HCT116 (cell line): ENCODE results near the gene KCNAB2. TPM values are rescaled to one million over a fixed set of nuclear protein-coding genes. Genes with fewer than 3 reads are reported as not detected.

Experiments
- ATAC-seq: fragments of 200-7000 bp; cut with Tn5 transposase; 2 replicates; pipeline ENCODE4 v1.9.1; 2020; ENCODE audit warnings: mild to moderate bottlenecking, moderate library complexity
- BruUV-seq: library from RNA; stranded (reverse); fragments of 400-500 nt; replicated peaks from 2 replicates; lab custom pipeline; 2021; lab: Mats Ljungman, UMichigan
- CTCF ChIA-PET: fragments of 300-600 bp; sonication (Branson Sonifier 250); formaldehyde crosslinking; loops from one replicate; lab custom pipeline; 2021; ENCODE audit warnings: antibody characterized with exemption; lab: Charles Lee
- POLR2A ChIA-PET: fragments of 300-600, 350-600 bp; sonication (Branson Sonifier 250); formaldehyde crosslinking; loops from one replicate; lab custom pipeline; 2021; ENCODE audit warnings: antibody characterized with exemption; lab: Charles Lee
- RAD21 ChIA-PET, 2 experiments: fragments of 300-600 bp; sonication (Branson Sonifier 250); formaldehyde crosslinking; loops; one replicate each; lab custom pipeline; 2023; ENCODE audit warnings: low total read pairs in 2 of 2; ENCODE audit not compliant: uncharacterized antibody in 2 of 2, unreplicated experiment in 2 of 2, low non-redundant PET in 1 of 2; lab: Charles Lee
- DNase-seq: peaks from one replicate; pipeline ENCODE4 v3.0.0-alpha.2; 2010; ENCODE audit warnings: low read depth, low spot score
- H2AFZ ChIP-seq: fragments of 200-600 bp; shearing (Covaris generic), sonication (generic); 2 replicates; pipeline ENCODE4 v1.6.1; 2017; ENCODE audit warnings: low read depth, mixed run types, mixed read lengths, antibody characterized with exemption, low read length; ENCODE audit not compliant: poor library complexity, severe bottlenecking
- H3K27ac ChIP-seq: 2 replicates; pipeline ENCODE4 v1.5.1; 2012; ENCODE audit warnings: low read depth, low read length
- H3K27me3 ChIP-seq: fragments of 200-600 bp; sonication (generic); 2 replicates; pipeline ENCODE4 v1.6.1; 2016; ENCODE audit warnings: mixed run types, low read length, mixed read lengths; ENCODE audit not compliant: insufficient read depth
- H3K36me3 ChIP-seq, 2 experiments: fragments of 200-500 bp in 1 of 2; fragments of 200-600 bp in 1 of 2; sonication (Bioruptor generic) in 1 of 2; sonication (generic) in 1 of 2; 2 replicates each; pipeline versions ENCODE4 v1.5.1 to v1.6.1; 2014 to 2016; ENCODE audit warnings: low read length in 2 of 2, inconsistent platforms in 1 of 2, mixed read lengths in 1 of 2, mixed run types in 1 of 2; ENCODE audit not compliant: insufficient read depth in 2 of 2, control insufficient read depth in 1 of 2
- H3K4me1 ChIP-seq, 2 experiments: fragments of 200-600 bp in 1 of 2; sonication (generic) in 1 of 2; 2 replicates each; pipeline versions ENCODE4 v1.5.1 to v1.6.1; 2012 to 2017; ENCODE audit warnings: low read length in 2 of 2, inconsistent platforms in 1 of 2, mild to moderate bottlenecking in 1 of 2, mixed read lengths in 1 of 2, mixed run types in 1 of 2, moderate library complexity in 1 of 2; ENCODE audit not compliant: insufficient read depth in 2 of 2, control insufficient read depth in 1 of 2
- H3K4me2 ChIP-seq: fragments of 200-600 bp; sonication (generic); 2 replicates; pipeline ENCODE4 v1.6.1; 2017; ENCODE audit warnings: mixed run types, low read length, mixed read lengths
- H3K4me3 ChIP-seq, 2 experiments: fragments of 200-600 bp in 1 of 2; sonication (generic) in 1 of 2; replicated peaks in 1 of 2; 2 replicates each; pipeline ENCODE4 v1.5.1; 2011 to 2016; ENCODE audit warnings: low read length in 2 of 2, control low read depth in 1 of 2, low read depth in 1 of 2, mild to moderate bottlenecking in 1 of 2, mixed read lengths in 1 of 2, mixed run types in 1 of 2
- H3K79me2 ChIP-seq: fragments of 200-600 bp; sonication (generic); 2 replicates; pipeline ENCODE4 v1.6.1; 2017; ENCODE audit warnings: mild to moderate bottlenecking, mixed run types, low read length, moderate library complexity, mixed read lengths; ENCODE audit not compliant: insufficient read depth
- H3K9ac ChIP-seq: fragments of 200-600 bp; sonication (generic); 2 replicates; pipeline ENCODE4 v1.6.1; 2016; ENCODE audit warnings: low read length, mixed read lengths
- H3K9me2 ChIP-seq: fragments of 200-600 bp; sonication (generic), shearing (Covaris generic); 2 replicates; pipeline ENCODE4 v1.6.1; 2017; ENCODE audit warnings: mixed run types, mild to moderate bottlenecking, moderate library complexity; ENCODE audit not compliant: insufficient read depth
- H3K9me3 ChIP-seq, 2 experiments: fragments of 200-500 bp in 1 of 2; fragments of 200-600 bp in 1 of 2; sonication (Bioruptor generic) in 1 of 2; sonication (generic) in 1 of 2; 2 replicates each; pipeline ENCODE4 v1.6.1; 2014 to 2017; ENCODE audit warnings: low read length in 2 of 2, mixed read lengths in 2 of 2, inconsistent platforms in 1 of 2, low read depth in 1 of 2, mild to moderate bottlenecking in 1 of 2, mixed run types in 1 of 2, moderate library complexity in 1 of 2; ENCODE audit not compliant: control insufficient read depth in 1 of 2, insufficient read depth in 1 of 2
- H4K20me1 ChIP-seq: fragments of 200-600 bp; sonication (generic), shearing (Covaris generic); 2 replicates; pipeline ENCODE4 v1.6.1; 2017; ENCODE audit warnings: mixed run types, mild to moderate bottlenecking, moderate library complexity; ENCODE audit not compliant: insufficient read depth
- EGR1 ChIP-seq: IDR thresholded peaks from 2 replicates; pipeline ENCODE4 v1.6.1; 2012; ENCODE audit warnings: low read depth
- ELF1 ChIP-seq: IDR thresholded peaks from 2 replicates; pipeline ENCODE4 v1.6.1; 2012; ENCODE audit warnings: low read depth, borderline replicate concordance
- FOSL1 ChIP-seq: IDR thresholded peaks from 2 replicates; pipeline ENCODE4 v1.6.1; 2012; ENCODE audit warnings: low read depth
- JUND ChIP-seq: IDR thresholded peaks from 2 replicates; pipeline ENCODE4 v1.6.1; 2012
- RAD21 ChIP-seq: IDR thresholded peaks from 2 replicates; pipeline ENCODE4 v1.6.1; 2012; ENCODE audit warnings: low read depth, mild to moderate bottlenecking
- SIN3A ChIP-seq: IDR thresholded peaks from 2 replicates; pipeline ENCODE4 v1.6.1; 2012; ENCODE audit warnings: low read depth
- SP1 ChIP-seq: IDR thresholded peaks from 2 replicates; pipeline ENCODE4 v1.6.1; 2012; ENCODE audit warnings: low read depth
- SRF ChIP-seq: IDR thresholded peaks from 2 replicates; pipeline ENCODE4 v1.6.1; 2012; ENCODE audit warnings: low read depth
- TCF7L2 ChIP-seq: IDR thresholded peaks from 2 replicates; pipeline ENCODE4 v1.7.0; 2011; ENCODE audit warnings: borderline replicate concordance, inconsistent platforms; ENCODE audit not compliant: insufficient read depth, insufficient read length; ENCODE audit errors: extremely low read depth
- ZBTB33 ChIP-seq: IDR thresholded peaks from 2 replicates; pipeline ENCODE4 v1.6.1; 2011; ENCODE audit warnings: mild to moderate bottlenecking, low read length, moderate library complexity; ENCODE audit not compliant: insufficient replicate concordance; ENCODE audit errors: extremely low read depth
- ZFX ChIP-seq: fragments of 450-650 bp; IDR thresholded peaks from 2 replicates; pipeline ENCODE4 v1.6.1; 2017
- intact Hi-C: fragments of 100-400 bp; cut with micrococcal nuclease; formaldehyde crosslinking; loops from 2 replicates; pipeline ENCODE4 v1.10.0; 2022
- total RNA-seq: library from RNA; stranded (reverse); gene quantifications from one replicate; pipeline ENCODE4 v1.2.1, GENCODE V29; 2021; ENCODE audit not compliant: unreplicated experiment
- TF ChIP-seq, protein P1 (sequence below), 3 experiments: fragments of 200-600 bp in 1 of 3; sonication (generic) in 1 of 3; IDR thresholded peaks in 2 of 3; conservative IDR thresholded peaks in 1 of 3; 2 replicates each; pipeline ENCODE4 v1.5.1; 2012 to 2017; ENCODE audit warnings: low read depth in 2 of 3, low read length in 2 of 3, antibody characterized with exemption in 1 of 3, borderline replicate concordance in 1 of 3, control low read depth in 1 of 3, mild to moderate bottlenecking in 1 of 3, mixed read lengths in 1 of 3, mixed run types in 1 of 3, moderate library complexity in 1 of 3; ENCODE audit not compliant: insufficient read depth in 1 of 3

KCNAB2 gene
- total RNA-seq, 1 experiment from 2014 or later = 18.1 TPM

DNA sequence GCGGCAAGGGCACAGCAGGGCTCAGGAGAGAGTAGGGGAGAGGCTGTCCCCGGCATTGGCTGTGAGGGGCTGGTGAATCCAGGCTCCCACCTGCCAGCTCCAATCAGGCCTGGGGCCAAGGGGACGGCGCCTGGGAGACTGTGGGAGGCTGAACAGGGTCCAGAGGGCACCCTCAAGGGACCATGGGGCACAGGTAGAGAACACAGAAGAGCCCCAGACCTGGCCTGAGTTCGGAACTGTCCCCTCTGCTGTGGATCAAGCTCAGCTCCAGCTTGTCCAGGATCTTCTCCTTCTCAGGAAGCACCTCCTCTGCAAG, 67.0 kb downstream of the KCNAB2 start (continued):
- TF ChIP-seq, protein P1, sequence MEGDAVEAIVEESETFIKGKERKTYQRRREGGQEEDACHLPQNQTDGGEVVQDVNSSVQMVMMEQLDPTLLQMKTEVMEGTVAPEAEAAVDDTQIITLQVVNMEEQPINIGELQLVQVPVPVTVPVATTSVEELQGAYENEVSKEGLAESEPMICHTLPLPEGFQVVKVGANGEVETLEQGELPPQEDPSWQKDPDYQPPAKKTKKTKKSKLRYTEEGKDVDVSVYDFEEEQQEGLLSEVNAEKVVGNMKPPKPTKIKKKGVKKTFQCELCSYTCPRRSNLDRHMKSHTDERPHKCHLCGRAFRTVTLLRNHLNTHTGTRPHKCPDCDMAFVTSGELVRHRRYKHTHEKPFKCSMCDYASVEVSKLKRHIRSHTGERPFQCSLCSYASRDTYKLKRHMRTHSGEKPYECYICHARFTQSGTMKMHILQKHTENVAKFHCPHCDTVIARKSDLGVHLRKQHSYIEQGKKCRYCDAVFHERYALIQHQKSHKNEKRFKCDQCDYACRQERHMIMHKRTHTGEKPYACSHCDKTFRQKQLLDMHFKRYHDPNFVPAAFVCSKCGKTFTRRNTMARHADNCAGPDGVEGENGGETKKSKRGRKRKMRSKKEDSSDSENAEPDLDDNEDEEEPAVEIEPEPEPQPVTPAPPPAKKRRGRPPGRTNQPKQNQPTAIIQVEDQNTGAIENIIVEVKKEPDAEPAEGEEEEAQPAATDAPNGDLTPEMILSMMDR (IDR thresholded peaks at IDR 0.05 in 2 of 3, conservative IDR thresholded peaks at IDR 0.05 in 1 of 3; ENCODE audit: borderline replicate concordance in 1 of 3, insufficient read depth in 1 of 3, low read depth in 2 of 3, low read length in 2 of 3) = no peak
- no peak for TF ChIP-seq SRF

DNA sequence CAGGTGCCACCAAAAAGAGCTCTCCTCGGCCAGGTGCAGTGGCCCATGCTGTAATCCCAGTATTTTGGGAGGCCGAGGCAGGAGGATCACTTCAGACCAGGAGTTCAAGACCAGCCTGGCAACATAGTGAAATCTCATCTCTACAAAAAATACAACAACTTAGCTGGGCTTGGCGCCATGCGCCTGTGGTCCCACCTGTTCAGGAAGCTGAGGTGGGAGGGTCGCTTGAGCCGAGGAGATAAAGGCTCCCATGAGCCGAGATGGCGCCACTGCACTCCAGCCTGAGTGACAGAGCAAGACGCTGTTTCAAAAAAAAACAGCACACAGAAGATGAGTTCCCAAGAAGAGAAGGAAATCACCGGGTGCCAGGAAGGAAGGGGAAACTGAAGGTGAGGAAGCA, 67.4 kb downstream of the KCNAB2 start:
- ChIA-PET CTCF (no interaction called here), RAD21 (interaction anchor here in 1 of 2 experiments (0.6 kb wide), 1 partner anchor 103 kb away, joined by 3 read pairs; no protein-coding TSS in a partner anchor), POLR2A (no interaction called here)
- no TSS peak for BruUV-seq
- Histone ChIP-seq H3K27me3 (no peaks in the 10 kb centered on the region), H3K27ac (no peak overlapping the region), H3K79me2 (no peaks in the 10 kb centered on the region), H3K36me3 (no peaks in the 10 kb centered on the region), H3K4me1 (peaks cover 0 to 4% of the 10 kb centered on the region in 2 experiments; a peak in 1 of 4 replicates), H2AFZ (no peak overlapping the region), H3K4me3 (no peak overlapping the region), H3K9me3 (peaks cover 0 to 6% of the 10 kb centered on the region in 2 experiments; a peak in 1 of 4 replicates), H3K9ac (no peak overlapping the region), H3K9me2 (no peaks in the 10 kb centered on the region), H4K20me1 (no peaks in the 10 kb centered on the region), H3K4me2 (no peak overlapping the region)
- intact Hi-C loops = no loop called here
- DNase-seq = no peak
- no peak for ATAC-seq
- no peak for TF ChIP-seq SIN3A
- TF ChIP-seq ELF1 = no peak
- TF ChIP-seq RAD21 = no peak
- no peak for TF ChIP-seq EGR1
- TF ChIP-seq SP1 = no peak
- no peak for TF ChIP-seq JUND
- TF ChIP-seq TCF7L2 = no peak
- TF ChIP-seq ZFX = no peak
- no peak for TF ChIP-seq SRF
- TF ChIP-seq FOSL1 = no peak
- no peak for TF ChIP-seq ZBTB33
- TF ChIP-seq, protein P1 (IDR thresholded peaks at IDR 0.05 in 2 of 3, conservative IDR thresholded peaks at IDR 0.05 in 1 of 3; ENCODE audit: borderline replicate concordance in 1 of 3, insufficient read depth in 1 of 3, low read depth in 2 of 3, low read length in 2 of 3) = no peak
